Fibroblast of skin of right biceps (primary cell): ENCODE measurements around the gene TNNT2.

Source experiments
- DNase-seq: peaks from one replicate; pipeline ENCODE4 v3.0.0-alpha.2; 2013

Gene TNNT2

GRCh38 chr1:201377611-201378092, at the start of gene TNNT2:
Gene TNNT2, minus strand, starts transcription at chr1:201377680. Its CDS starts 4,426 bp downstream, at chr1:201373254.
- DNase-seq: no peak

GRCh38 chr1:201426479-201427310, 49.2 kb upstream of the TNNT2 start:
- DNase-seq: peak; percentile 22

- no peak for DNase-seq
Measured at GRCh38 chr1:201424146-201424545, 46.7 kb upstream of the TNNT2 start.

GRCh38 chr1:201423655-201424054, 46.2 kb upstream of the TNNT2 start:
- DNase-seq: no peak

- no peak for DNase-seq
Measured at GRCh38 chr1:201422436-201423030, 45.1 kb upstream of the TNNT2 start.

GRCh38 chr1:201422026-201422425, 44.5 kb upstream of the TNNT2 start:
- DNase-seq: no peak

- no peak for DNase-seq
Measured at GRCh38 chr1:201421041-201421440, 43.6 kb upstream of the TNNT2 start.

GRCh38 chr1:201420608-201421002, 43.1 kb upstream of the TNNT2 start:
- DNase-seq: no peak

GRCh38 chr1:201419746-201420607, 42.5 kb upstream of the TNNT2 start:
- no peak for DNase-seq

GRCh38 chr1:201419256-201419655, 41.8 kb upstream of the TNNT2 start:
- no peak for DNase-seq

GRCh38 chr1:201418461-201418860, 41.0 kb upstream of the TNNT2 start:
- DNase-seq: no peak

GRCh38 chr1:201414051-201414738, 36.7 kb upstream of the TNNT2 start:
- no peak for DNase-seq

GRCh38 chr1:201411292-201411691, 33.8 kb upstream of the TNNT2 start:
- DNase-seq: no peak

- peak; percentile 3 for DNase-seq
Measured at GRCh38 chr1:201409440-201409839, 32.0 kb upstream of the TNNT2 start.

GRCh38 chr1:201408834-201409200, 31.3 kb upstream of the TNNT2 start:
- DNase-seq: no peak

- DNase-seq: peak; percentile 68
Measured at GRCh38 chr1:201408176-201408833, 30.8 kb upstream of the TNNT2 start.

GRCh38 chr1:201406831-201407406, 29.4 kb upstream of the TNNT2 start:
- DNase-seq: no peak

- peak; percentile 5 for DNase-seq
Measured at GRCh38 chr1:201405484-201405831, 28.0 kb upstream of the TNNT2 start.

GRCh38 chr1:201404722-201405483, 27.4 kb upstream of the TNNT2 start:
- no peak for DNase-seq

- no peak for DNase-seq
Measured at GRCh38 chr1:201404055-201404454, 26.6 kb upstream of the TNNT2 start.

GRCh38 chr1:201403359-201403758, 25.9 kb upstream of the TNNT2 start:
- DNase-seq: no peak
